ENCODE results near the gene ELL2. TPM values are rescaled to one million over a fixed set of nuclear protein-coding genes. Genes with fewer than 3 reads are reported as not detected.

ELL2 gene
- total and polyA plus RNA-seq, 2 of the 13 experiments (the other 11 are each of a cell fraction or from before 2014, with no cell fraction given), result 78.9 to 97.1 TPM

DNA sequence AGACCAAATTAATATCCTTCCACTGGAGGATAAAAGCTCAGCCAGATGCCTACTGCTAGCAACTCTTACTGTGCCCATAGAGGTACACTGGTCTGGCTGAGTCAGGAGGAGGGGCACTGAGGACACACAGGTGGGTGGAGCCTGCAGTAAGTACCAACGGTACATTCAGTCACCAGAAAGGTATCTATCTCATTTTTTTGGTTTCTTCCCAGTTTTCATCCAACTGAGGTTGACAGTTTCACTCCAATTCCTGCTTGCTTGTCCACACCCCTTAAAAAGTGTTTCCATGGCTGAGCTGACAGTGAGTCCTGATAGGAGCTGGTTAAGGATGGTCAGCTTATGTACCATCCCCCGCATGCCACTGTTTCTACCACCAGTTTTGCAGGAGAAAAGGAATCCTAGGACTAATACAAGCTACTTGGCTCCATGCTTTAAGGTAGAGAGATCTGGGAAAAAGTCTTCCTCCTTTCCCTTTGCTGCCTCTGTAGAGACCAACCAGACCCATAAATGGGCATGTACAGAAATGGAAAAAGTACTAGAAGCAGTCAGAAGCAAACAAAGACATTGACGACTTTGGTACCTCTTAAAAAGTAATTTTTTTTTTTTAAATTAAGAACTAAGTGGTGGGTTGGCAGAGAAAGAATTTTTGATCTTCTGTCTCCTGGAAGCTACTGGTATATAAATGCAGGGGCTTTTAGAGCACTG, 3.2 kb downstream of the ELL2 start (continued):
- TF ChIP-seq, protein P1, sequence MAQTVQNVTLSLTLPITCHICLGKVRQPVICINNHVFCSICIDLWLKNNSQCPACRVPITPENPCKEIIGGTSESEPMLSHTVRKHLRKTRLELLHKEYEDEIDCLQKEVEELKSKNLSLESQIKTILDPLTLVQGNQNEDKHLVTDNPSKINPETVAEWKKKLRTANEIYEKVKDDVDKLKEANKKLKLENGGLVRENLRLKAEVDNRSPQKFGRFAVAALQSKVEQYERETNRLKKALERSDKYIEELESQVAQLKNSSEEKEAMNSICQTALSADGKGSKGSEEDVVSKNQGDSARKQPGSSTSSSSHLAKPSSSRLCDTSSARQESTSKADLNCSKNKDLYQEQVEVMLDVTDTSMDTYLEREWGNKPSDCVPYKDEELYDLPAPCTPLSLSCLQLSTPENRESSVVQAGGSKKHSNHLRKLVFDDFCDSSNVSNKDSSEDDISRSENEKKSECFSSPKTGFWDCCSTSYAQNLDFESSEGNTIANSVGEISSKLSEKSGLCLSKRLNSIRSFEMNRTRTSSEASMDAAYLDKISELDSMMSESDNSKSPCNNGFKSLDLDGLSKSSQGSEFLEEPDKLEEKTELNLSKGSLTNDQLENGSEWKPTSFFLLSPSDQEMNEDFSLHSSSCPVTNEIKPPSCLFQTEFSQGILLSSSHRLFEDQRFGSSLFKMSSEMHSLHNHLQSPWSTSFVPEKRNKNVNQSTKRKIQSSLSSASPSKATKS (CRISPR knock-in tag; IDR thresholded peaks at IDR 0.05), result no peak
- TF ChIP-seq SMARCC2 (IDR thresholded peaks at IDR 0.05), result no peak

DNA sequence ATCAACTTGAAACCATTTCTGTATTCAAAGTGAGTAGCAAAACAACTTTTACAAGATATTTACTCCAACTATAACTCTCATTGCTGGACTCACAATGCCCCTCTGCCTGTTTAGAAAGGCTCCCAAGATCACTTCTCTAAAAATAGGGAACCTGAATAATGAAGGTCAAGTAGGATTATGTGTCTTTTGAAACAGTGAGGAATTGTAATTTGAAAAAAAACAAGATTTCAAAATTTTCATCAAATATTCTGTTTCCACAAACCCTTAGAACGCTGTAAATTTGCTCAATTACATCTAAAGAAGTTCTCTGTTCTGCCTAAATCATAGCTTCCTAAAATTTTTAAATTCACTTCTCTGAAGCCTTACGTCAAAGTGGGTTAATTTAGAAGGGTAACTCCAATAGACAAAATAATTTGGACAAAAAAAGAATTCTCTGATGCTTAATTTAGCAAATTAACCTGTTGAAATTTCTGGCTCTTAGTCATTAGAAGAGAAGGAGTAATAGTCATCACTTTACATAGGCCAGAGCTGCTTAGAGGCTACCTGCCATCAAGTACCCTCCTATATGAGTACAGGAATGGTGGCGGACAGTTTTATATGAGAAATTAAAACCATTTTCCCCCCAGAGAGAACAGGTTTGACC, 4.0 kb downstream of the ELL2 start:
- 28% methylated on average over 3 of the region's 3 CpGs for WGBS (ENCODE audit: low lambda C conversion rate)
- H3K79me2 ChIP-seq (ENCODE audit: insufficient read depth, low read length), result peaks cover 95% of the 10 kb centered on the region
- DNase-seq (ENCODE audit: low spot score), result no peak
- no peak overlapping the region for H2AFZ ChIP-seq (ENCODE audit: low read length)
- H3K27me3 ChIP-seq (ENCODE audit: control insufficient read depth in 1 of 2, insufficient read depth in 2 of 2, low read length in 2 of 2), result peaks cover 0 to 6% of the 10 kb centered on the region in 2 experiments; a peak in 1 of 5 replicates
- ChIA-PET CTCF (ENCODE audit: low intra/inter-chr PET ratio, low total read pairs) (no interaction called here), POLR2A (interaction anchor here (0.9 to 7.2 kb wide), 8 partner anchors 29 to 378 kb away, joined by 3 to 125 read pairs (median 4); no protein-coding TSS in a partner anchor)
- BruUV-seq (replicated peaks), result no TSS peak
- H4K20me1 ChIP-seq (ENCODE audit: insufficient read depth, low read length), result peaks cover 83% of the 10 kb centered on the region
- no peak for ATAC-seq
- no peak for FAIRE-seq
- H3K9ac ChIP-seq (ENCODE audit: insufficient read depth, low read depth, low read length), result peak overlapping the region; percentile 99
- H3K4me1 ChIP-seq (ENCODE audit: insufficient read depth, low read length), result peaks cover 57% of the 10 kb centered on the region
- peak overlapping the region; percentile 89 for H3K27ac ChIP-seq (ENCODE audit: extremely low read length, insufficient read depth, low read length)
- peak overlapping the region; percentile 94 to 100 (median 99) for H3K4me3 ChIP-seq (replicated peaks in 1 of 3; ENCODE audit: insufficient read depth in 1 of 3, low read depth in 2 of 3, low read length in 3 of 3)
- in situ Hi-C loops (cut with HindIII; ENCODE audit: extremely low pct_ligation_motif_present, low pct_unique_long_range_greater_than_20kb), result loop anchor here (5.0 kb wide), 1 partner anchor 100 kb away; no protein-coding TSS in a partner anchor
- peaks cover 7 to 39% of the 10 kb centered on the region in 2 experiments for H3K36me3 ChIP-seq (replicated peaks in 1 of 2; ENCODE audit: control insufficient read depth in 1 of 2, insufficient read depth in 2 of 2, low read length in 2 of 2)
- peak overlapping the region; percentile 91 for H3K4me2 ChIP-seq (ENCODE audit: low read depth, low read length)
- H3K9me3 ChIP-seq (ENCODE audit: low read length), result no peaks in the 10 kb centered on the region
- intact Hi-C loops (cut with micrococcal nuclease; ENCODE audit: unreplicated experiment), result loop anchor here (2.0 kb wide), 2 partner anchors 95 to 167 kb away; no protein-coding TSS in a partner anchor
- TF ChIP-seq DR1 (CRISPR knock-in tag; IDR thresholded peaks at IDR 0.05) (no peak), ZNF552 (CRISPR knock-in tag; IDR thresholded peaks at IDR 0.05; ENCODE audit: borderline replicate concordance) (no peak), ELF4 (CRISPR knock-in tag; IDR thresholded peaks at IDR 0.05; ENCODE audit: borderline replicate concordance) (no peak), TRIM24 (CRISPR knock-in tag; IDR thresholded peaks at IDR 0.05) (no peak), PHF21A (CRISPR knock-in tag; IDR thresholded peaks at IDR 0.05) (no peak), NFIC (IDR thresholded peaks at IDR 0.05; ENCODE audit: low read length) (0 out of 2 replicates have a peak, but pooled peaks have one; percentile 4), SRY (CRISPR knock-in tag; IDR thresholded peaks at IDR 0.05) (no peak), ZNF629 (CRISPR knock-in tag; conservative IDR thresholded peaks at IDR 0.05) (no peak), HNF4G (IDR thresholded peaks at IDR 0.05; ENCODE audit: borderline replicate concordance, low read depth, low read length) (no peak), HNF4G (CRISPR knock-in tag; IDR thresholded peaks at IDR 0.05; ENCODE audit: borderline replicate concordance, low read depth) (no peak), ZBTB20 (CRISPR knock-in tag; IDR thresholded peaks at IDR 0.05; ENCODE audit: borderline replicate concordance, low read depth) (no peak)
- TF ChIP-seq, protein P2, sequence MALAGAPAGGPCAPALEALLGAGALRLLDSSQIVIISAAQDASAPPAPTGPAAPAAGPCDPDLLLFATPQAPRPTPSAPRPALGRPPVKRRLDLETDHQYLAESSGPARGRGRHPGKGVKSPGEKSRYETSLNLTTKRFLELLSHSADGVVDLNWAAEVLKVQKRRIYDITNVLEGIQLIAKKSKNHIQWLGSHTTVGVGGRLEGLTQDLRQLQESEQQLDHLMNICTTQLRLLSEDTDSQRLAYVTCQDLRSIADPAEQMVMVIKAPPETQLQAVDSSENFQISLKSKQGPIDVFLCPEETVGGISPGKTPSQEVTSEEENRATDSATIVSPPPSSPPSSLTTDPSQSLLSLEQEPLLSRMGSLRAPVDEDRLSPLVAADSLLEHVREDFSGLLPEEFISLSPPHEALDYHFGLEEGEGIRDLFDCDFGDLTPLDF (CRISPR knock-in tag; IDR thresholded peaks at IDR 0.05), result no peak
- TF ChIP-seq, protein P3, sequence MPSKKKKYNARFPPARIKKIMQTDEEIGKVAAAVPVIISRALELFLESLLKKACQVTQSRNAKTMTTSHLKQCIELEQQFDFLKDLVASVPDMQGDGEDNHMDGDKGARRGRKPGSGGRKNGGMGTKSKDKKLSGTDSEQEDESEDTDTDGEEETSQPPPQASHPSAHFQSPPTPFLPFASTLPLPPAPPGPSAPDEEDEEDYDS (CRISPR knock-in tag; IDR thresholded peaks at IDR 0.05), result no peak
- TF ChIP-seq, protein P4, sequence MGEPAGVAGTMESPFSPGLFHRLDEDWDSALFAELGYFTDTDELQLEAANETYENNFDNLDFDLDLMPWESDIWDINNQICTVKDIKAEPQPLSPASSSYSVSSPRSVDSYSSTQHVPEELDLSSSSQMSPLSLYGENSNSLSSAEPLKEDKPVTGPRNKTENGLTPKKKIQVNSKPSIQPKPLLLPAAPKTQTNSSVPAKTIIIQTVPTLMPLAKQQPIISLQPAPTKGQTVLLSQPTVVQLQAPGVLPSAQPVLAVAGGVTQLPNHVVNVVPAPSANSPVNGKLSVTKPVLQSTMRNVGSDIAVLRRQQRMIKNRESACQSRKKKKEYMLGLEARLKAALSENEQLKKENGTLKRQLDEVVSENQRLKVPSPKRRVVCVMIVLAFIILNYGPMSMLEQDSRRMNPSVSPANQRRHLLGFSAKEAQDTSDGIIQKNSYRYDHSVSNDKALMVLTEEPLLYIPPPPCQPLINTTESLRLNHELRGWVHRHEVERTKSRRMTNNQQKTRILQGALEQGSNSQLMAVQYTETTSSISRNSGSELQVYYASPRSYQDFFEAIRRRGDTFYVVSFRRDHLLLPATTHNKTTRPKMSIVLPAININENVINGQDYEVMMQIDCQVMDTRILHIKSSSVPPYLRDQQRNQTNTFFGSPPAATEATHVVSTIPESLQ (CRISPR knock-in tag; conservative IDR thresholded peaks at IDR 0.05), result no peak

Measured in HepG2 (cell line).